ENCODE results near the gene UBAC2.

UBAC2 gene

GRCh38 chr13:99162567-99163361 is 37.9 kb upstream of the UBAC2 start:
- no peak overlapping the region for H3K27ac ChIP-seq
- no peak overlapping the region for H3K4me2 ChIP-seq (ENCODE audit: low read length)
- H3K9ac ChIP-seq, result no peak overlapping the region
- no peaks in the 10 kb centered on the region for H3K9me3 ChIP-seq (ENCODE audit: control insufficient read depth, low read length)
- no peak overlapping the region for H3K4me3 ChIP-seq (ENCODE audit: low read depth, low read length)
- no peaks in the 10 kb centered on the region for H3K79me2 ChIP-seq
- H2AFZ ChIP-seq, result no peak overlapping the region
- no peaks in the 10 kb centered on the region for H3K36me3 ChIP-seq (ENCODE audit: control insufficient read depth, insufficient read depth, low read length)
- no peaks in the 10 kb centered on the region for H3K4me1 ChIP-seq
- no peak for TF ChIP-seq CTCF (IDR thresholded peaks at IDR 0.05)
- no peaks in the 10 kb centered on the region for H3K27me3 ChIP-seq (ENCODE audit: control insufficient read depth, insufficient read depth, low read length)

GRCh38 chr13:99164226-99164625 is 36.4 kb upstream of the UBAC2 start:
- no peaks in the 10 kb centered on the region for H3K27me3 ChIP-seq (ENCODE audit: control insufficient read depth, insufficient read depth, low read length)
- TF ChIP-seq CTCF (IDR thresholded peaks at IDR 0.05), result no peak

GRCh38 chr13:99165753-99166587 is 34.7 kb upstream of the UBAC2 start:
- H3K36me3 ChIP-seq (ENCODE audit: control insufficient read depth, insufficient read depth, low read length), result no peaks in the 10 kb centered on the region
- H3K4me3 ChIP-seq (ENCODE audit: low read depth, low read length), result no peak overlapping the region
- no peak overlapping the region for H3K4me2 ChIP-seq (ENCODE audit: low read length)
- H3K9ac ChIP-seq, result no peak overlapping the region
- no peaks in the 10 kb centered on the region for H3K27me3 ChIP-seq (ENCODE audit: control insufficient read depth, insufficient read depth, low read length)
- no peak overlapping the region for H3K27ac ChIP-seq
- H3K4me1 ChIP-seq, result no peaks in the 10 kb centered on the region
- H3K79me2 ChIP-seq, result no peaks in the 10 kb centered on the region
- no peak for TF ChIP-seq CTCF (IDR thresholded peaks at IDR 0.05)
- no peaks in the 10 kb centered on the region for H3K9me3 ChIP-seq (ENCODE audit: control insufficient read depth, low read length)
- H2AFZ ChIP-seq, result no peak overlapping the region

More at GRCh38 chr13:99164226-99164625, 36.4 kb upstream of the UBAC2 start:
- H3K4me2 ChIP-seq (ENCODE audit: low read length), result no peak overlapping the region
- H3K9ac ChIP-seq, result no peak overlapping the region
- H3K4me3 ChIP-seq (ENCODE audit: low read depth, low read length), result no peak overlapping the region
- no peak overlapping the region for H3K27ac ChIP-seq
- H2AFZ ChIP-seq, result no peak overlapping the region
- no peaks in the 10 kb centered on the region for H3K9me3 ChIP-seq (ENCODE audit: control insufficient read depth, low read length)
- H3K36me3 ChIP-seq (ENCODE audit: control insufficient read depth, insufficient read depth, low read length), result no peaks in the 10 kb centered on the region
- no peaks in the 10 kb centered on the region for H3K79me2 ChIP-seq
- no peaks in the 10 kb centered on the region for H3K4me1 ChIP-seq

- Histone ChIP-seq H3K27ac (no peak overlapping the region), H2AFZ (no peak overlapping the region), H3K36me3 (ENCODE audit: control insufficient read depth, insufficient read depth, low read length) (no peaks in the 10 kb centered on the region), H3K9ac (no peak overlapping the region), H3K4me1 (no peaks in the 10 kb centered on the region), H3K4me2 (ENCODE audit: low read length) (no peak overlapping the region), H3K4me3 (ENCODE audit: low read depth, low read length) (no peak overlapping the region), H3K27me3 (ENCODE audit: control insufficient read depth, insufficient read depth, low read length) (no peaks in the 10 kb centered on the region), H3K9me3 (ENCODE audit: control insufficient read depth, low read length) (no peaks in the 10 kb centered on the region), H3K79me2 (no peaks in the 10 kb centered on the region)
- no peak for TF ChIP-seq CTCF (IDR thresholded peaks at IDR 0.05)
Observed at GRCh38 chr13:99172951-99173350, 27.7 kb upstream of the UBAC2 start.
